ENCODE data around the gene UBAC1. TPM values are rescaled to one million over a fixed set of nuclear protein-coding genes. Genes with fewer than 3 reads are reported as not detected.
A peak's percentile ranks its signal among the peaks of the same experiment; 100 is the strongest.
"Not testable (repeated sequence)": the region's sequence is repeated elsewhere in the genome, so short reads cannot be mapped to it uniquely, and the experiment has no call there.

UBAC1 gene
- total RNA-seq, 4 donors from 2014 or later, result 48.6 to 61.4 (median 55.9) TPM

- Histone ChIP-seq H3K9me3 (no peaks in the 10 kb centered on the region), H3K27me3 (no peaks in the 10 kb centered on the region), H3K27ac (no peak overlapping the region), H3K4me3 (no peak overlapping the region), H3K4me1 (peaks cover 0 to 12% (median 2%) of the 10 kb centered on the region in 4 donors), H3K36me3 (peaks cover 2 to 73% (median 15%) of the 10 kb centered on the region in 3 donors)
- 84 to 88% methylated on average over 18 of the region's 18 CpGs for WGBS, 2 donors
- no peak for TF ChIP-seq EP300 (IDR thresholded peaks at IDR 0.05)
- TF ChIP-seq POLR2A (IDR thresholded peaks at IDR 0.05), result no peak
- no peak for TF ChIP-seq CTCF (IDR thresholded peaks at IDR 0.05)
- DNase-seq (ENCODE audit: low spot score in 2 of 2), result no peak
Measured at GRCh38 chr9:135951889-135952663, 9.1 kb downstream of the UBAC1 start.

DNA sequence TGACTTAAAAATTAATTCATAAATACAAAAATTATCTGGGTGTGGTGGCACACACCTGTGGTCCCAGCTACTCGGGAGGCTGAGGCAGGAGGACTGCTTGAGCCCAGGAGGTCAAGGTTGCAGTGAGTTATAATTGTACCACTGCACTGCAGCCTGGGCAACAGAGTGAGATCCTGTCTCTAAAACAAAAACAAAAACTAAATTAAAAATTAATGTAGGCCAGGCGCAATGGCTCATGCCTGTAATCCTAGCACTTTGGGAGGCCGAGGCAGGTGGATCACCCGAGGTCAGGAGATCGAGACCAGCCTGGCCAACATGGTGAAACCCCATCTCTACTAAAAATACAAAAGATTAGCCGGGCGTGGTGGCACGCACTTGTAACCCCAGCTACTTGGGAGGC, 9.9 kb downstream of the UBAC1 start:
- Histone ChIP-seq H3K36me3 (peaks cover 2 to 80% (median 15%) of the 10 kb centered on the region in 3 donors), H3K4me1 (peaks cover 0 to 12% (median 2%) of the 10 kb centered on the region in 4 donors)
- H3K27me3 ChIP-seq; H3K4me3 ChIP-seq; DNase-seq (ENCODE audit: low spot score in 2 of 2); H3K27ac ChIP-seq; H3K9me3 ChIP-seq: not testable (repeated sequence)
- 95 to 96% methylated on average over 8 of the region's 8 CpGs for WGBS, 2 donors

DNA sequence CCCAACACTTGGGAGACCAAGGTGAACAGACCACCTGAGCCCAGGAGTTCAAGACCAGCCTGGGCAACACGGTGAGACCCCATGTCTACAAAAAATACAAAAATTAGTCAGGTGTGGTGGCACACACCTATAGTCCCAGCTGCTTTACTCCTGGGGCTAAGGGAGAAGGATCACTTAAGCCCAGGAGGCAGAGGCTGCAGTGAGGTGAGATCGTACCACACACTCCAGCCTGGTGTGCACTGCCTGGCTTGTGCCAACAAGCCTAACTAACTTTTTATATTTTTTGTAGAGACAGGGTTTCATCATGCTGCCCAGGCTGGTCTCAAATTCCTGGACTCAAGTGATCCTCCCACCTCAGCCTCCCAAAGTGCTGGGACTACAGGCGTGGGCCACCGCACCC, 10.3 kb downstream of the UBAC1 start:
- H3K27me3 ChIP-seq; H3K27ac ChIP-seq; DNase-seq (ENCODE audit: low spot score in 2 of 2); H3K4me3 ChIP-seq; H3K9me3 ChIP-seq: not testable (repeated sequence)
- Histone ChIP-seq H3K36me3 (peaks cover 4 to 85% (median 15%) of the 10 kb centered on the region in 3 donors), H3K4me1 (peaks cover 0 to 12% (median 2%) of the 10 kb centered on the region in 4 donors)
- 92 to 97% methylated on average over 4 of the region's 4 CpGs for WGBS, 2 donors

DNA sequence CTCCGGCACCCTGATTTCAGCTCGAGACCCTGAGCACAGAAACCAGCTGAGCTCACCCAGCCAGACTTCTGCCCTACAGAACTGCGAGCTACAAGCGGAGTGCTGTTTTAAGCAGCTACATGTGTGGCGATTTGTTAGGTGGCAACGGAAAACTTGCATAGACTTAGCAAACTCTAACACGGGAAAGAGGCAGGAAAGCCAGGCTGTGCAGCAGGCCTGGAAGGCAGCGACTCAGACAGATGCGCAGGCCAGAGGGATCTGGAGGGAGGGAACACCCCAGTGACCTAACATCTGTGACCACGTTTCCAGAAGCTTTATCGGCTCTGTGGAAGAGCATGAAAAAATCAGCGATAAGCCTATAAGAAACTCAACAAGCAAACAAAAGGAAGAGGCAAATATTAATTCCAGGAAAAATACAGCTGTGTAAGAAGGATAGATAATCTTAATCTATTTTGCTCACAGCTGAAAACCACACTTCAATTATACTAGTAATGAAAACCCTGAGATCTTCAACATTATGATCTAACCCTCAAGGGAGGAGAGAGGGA, 11.0 kb downstream of the UBAC1 start:
- DNase-seq (ENCODE audit: low spot score in 2 of 2), result no peak
- no peaks in the 10 kb centered on the region for H3K27me3 ChIP-seq
- H3K9me3 ChIP-seq, result no peaks in the 10 kb centered on the region
- peak overlapping the region in 1 of 4 donors; percentile 55 for H3K27ac ChIP-seq
- H3K36me3 ChIP-seq, result peaks cover 6 to 91% (median 15%) of the 10 kb centered on the region in 3 donors
- H3K4me1 ChIP-seq, result peaks cover 0 to 12% (median 2%) of the 10 kb centered on the region in 4 donors
- TF ChIP-seq EP300 (IDR thresholded peaks at IDR 0.05) (no peak), CTCF (IDR thresholded peaks at IDR 0.05) (no peak), POLR2A (IDR thresholded peaks at IDR 0.05) (no peak)
- H3K4me3 ChIP-seq, result no peak overlapping the region
- 74 to 81% methylated on average over 12 of the region's 12 CpGs for WGBS, 2 donors

- peaks cover 0 to 12% (median 2%) of the 10 kb centered on the region in 4 donors for H3K4me1 ChIP-seq
- H3K27ac ChIP-seq, result peak overlapping the region in 2 of 4 donors; percentile 55 to 70
- TF ChIP-seq POLR2A (IDR thresholded peaks at IDR 0.05), result no peak
- TF ChIP-seq EP300 (IDR thresholded peaks at IDR 0.05), result no peak
- TF ChIP-seq CTCF (IDR thresholded peaks at IDR 0.05), result no peak
- 77 to 78% methylated on average over 16 to 26 of the region's 26 CpGs for WGBS, 2 donors
- no peak overlapping the region for H3K4me3 ChIP-seq
- no peak for DNase-seq (ENCODE audit: low spot score in 2 of 2)
- H3K9me3 ChIP-seq, result no peaks in the 10 kb centered on the region
- no peaks in the 10 kb centered on the region for H3K27me3 ChIP-seq
- H3K36me3 ChIP-seq, result peaks cover 6 to 91% (median 15%) of the 10 kb centered on the region in 3 donors
Measured at GRCh38 chr9:135949501-135950134, 11.6 kb downstream of the UBAC1 start.

- 70 to 74% methylated on average over 4 of the region's 4 CpGs for WGBS, 2 donors
- TF ChIP-seq POLR2A (IDR thresholded peaks at IDR 0.05) (no peak), CTCF (IDR thresholded peaks at IDR 0.05) (no peak), EP300 (IDR thresholded peaks at IDR 0.05) (no peak)
- Histone ChIP-seq H3K27ac (peak overlapping the region in 2 of 4 donors; percentile 55 to 70), H3K27me3 (no peaks in the 10 kb centered on the region), H3K4me3 (no peak overlapping the region), H3K4me1 (peaks cover 0 to 12% (median 2%) of the 10 kb centered on the region in 4 donors), H3K9me3 (no peaks in the 10 kb centered on the region), H3K36me3 (peaks cover 8 to 91% (median 11%) of the 10 kb centered on the region in 3 donors)
- DNase-seq (ENCODE audit: low spot score in 2 of 2), result no peak
Measured at GRCh38 chr9:135948968-135949367, 12.2 kb downstream of the UBAC1 start.
